ENCODE measurements around the gene LIMS2.

- TF ChIP-seq, protein P1, sequence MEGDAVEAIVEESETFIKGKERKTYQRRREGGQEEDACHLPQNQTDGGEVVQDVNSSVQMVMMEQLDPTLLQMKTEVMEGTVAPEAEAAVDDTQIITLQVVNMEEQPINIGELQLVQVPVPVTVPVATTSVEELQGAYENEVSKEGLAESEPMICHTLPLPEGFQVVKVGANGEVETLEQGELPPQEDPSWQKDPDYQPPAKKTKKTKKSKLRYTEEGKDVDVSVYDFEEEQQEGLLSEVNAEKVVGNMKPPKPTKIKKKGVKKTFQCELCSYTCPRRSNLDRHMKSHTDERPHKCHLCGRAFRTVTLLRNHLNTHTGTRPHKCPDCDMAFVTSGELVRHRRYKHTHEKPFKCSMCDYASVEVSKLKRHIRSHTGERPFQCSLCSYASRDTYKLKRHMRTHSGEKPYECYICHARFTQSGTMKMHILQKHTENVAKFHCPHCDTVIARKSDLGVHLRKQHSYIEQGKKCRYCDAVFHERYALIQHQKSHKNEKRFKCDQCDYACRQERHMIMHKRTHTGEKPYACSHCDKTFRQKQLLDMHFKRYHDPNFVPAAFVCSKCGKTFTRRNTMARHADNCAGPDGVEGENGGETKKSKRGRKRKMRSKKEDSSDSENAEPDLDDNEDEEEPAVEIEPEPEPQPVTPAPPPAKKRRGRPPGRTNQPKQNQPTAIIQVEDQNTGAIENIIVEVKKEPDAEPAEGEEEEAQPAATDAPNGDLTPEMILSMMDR (IDR thresholded peaks at IDR 0.05; ENCODE audit: control extremely low read depth in 1 of 3, insufficient read depth in 1 of 3, low read depth in 1 of 3, low read length in 3 of 3) = no peak
- no peak for TF ChIP-seq POLR2AphosphoS5 (IDR thresholded peaks at IDR 0.05; ENCODE audit: low read depth, low read length)
- no peak for TF ChIP-seq BCL11A (IDR thresholded peaks at IDR 0.05; ENCODE audit: low read depth in 2 of 2, low read length in 2 of 2)
- TF ChIP-seq EGR1 (IDR thresholded peaks at IDR 0.05; ENCODE audit: borderline replicate concordance, low read depth, low read length) = no peak
- no peak for TF ChIP-seq EZH2 (IDR thresholded peaks at IDR 0.05; ENCODE audit: low read depth, low read length, severe bottlenecking)
- TF ChIP-seq, protein P2, sequence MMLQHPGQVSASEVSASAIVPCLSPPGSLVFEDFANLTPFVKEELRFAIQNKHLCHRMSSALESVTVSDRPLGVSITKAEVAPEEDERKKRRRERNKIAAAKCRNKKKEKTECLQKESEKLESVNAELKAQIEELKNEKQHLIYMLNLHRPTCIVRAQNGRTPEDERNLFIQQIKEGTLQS (IDR thresholded peaks at IDR 0.05; ENCODE audit: insufficient read depth, low read depth, low read length) = no peak
- no peak for TF ChIP-seq ZNF274 (IDR thresholded peaks at IDR 0.05; ENCODE audit: borderline replicate concordance, extremely low read depth, low read length)
Observed at GRCh38 chr2:127637725-127638252, 37.5 kb downstream of the LIMS2 start.
